MCF 10A (cell line): Measurements from ENCODE around the gene HTR3E. TPM values are rescaled to one million over a fixed set of nuclear protein-coding genes. Genes with fewer than 3 reads are reported as not detected.

Experiments
- BruUV-seq: library from RNA; stranded (reverse); fragments of 400-500 nt; replicated peaks from 2 replicates; lab custom pipeline; 2021; lab: Mats Ljungman, UMichigan
- CTCF ChIA-PET: fragments of 300-600 bp; sonication (Branson Sonifier 250); formaldehyde crosslinking; extraction: SDS; loops from one replicate; lab custom pipeline; 2021; ENCODE audit warnings: antibody characterized with exemption, inconsistent platforms; lab: Yijun Ruan, JAX
- POLR2A ChIA-PET: fragments of 300-600, 350-650 bp; sonication (Branson Sonifier 250); formaldehyde crosslinking; extraction: SDS; loops from one replicate; lab custom pipeline; 2020; ENCODE audit warnings: antibody characterized with exemption, inconsistent platforms; lab: Yijun Ruan, JAX
- DNase-seq: peaks from one replicate; pipeline ENCODE4 v3.0.0-alpha.2; 2018; ENCODE audit not compliant: unreplicated experiment
- H3K27ac Mint-ChIP-seq: one replicate; pipeline ENCODE4 v1.8.0; 2022; ENCODE audit warnings: mild to moderate bottlenecking, low read depth, mixed read lengths; ENCODE audit not compliant: unreplicated experiment
- H3K27me3 Mint-ChIP-seq: one replicate; pipeline ENCODE4 v1.8.0; 2022; ENCODE audit warnings: mixed read lengths; ENCODE audit not compliant: insufficient read depth, unreplicated experiment
- H3K36me3 Mint-ChIP-seq: one replicate; pipeline ENCODE4 v1.8.0; 2022; ENCODE audit warnings: mild to moderate bottlenecking, moderate library complexity, mixed read lengths; ENCODE audit not compliant: insufficient read depth, unreplicated experiment
- H3K4me1 Mint-ChIP-seq: one replicate; pipeline ENCODE4 v1.8.0; 2022; ENCODE audit warnings: mixed read lengths; ENCODE audit not compliant: insufficient read depth, unreplicated experiment
- H3K4me3 Mint-ChIP-seq: one replicate; pipeline ENCODE4 v1.8.0; 2022; ENCODE audit warnings: mild to moderate bottlenecking, moderate library complexity, mixed read lengths; ENCODE audit not compliant: unreplicated experiment
- H3K9me3 Mint-ChIP-seq: one replicate; pipeline ENCODE4 v1.8.0; 2022; ENCODE audit warnings: mixed read lengths; ENCODE audit not compliant: unreplicated experiment
- intact Hi-C: fragments of 100-400 bp; cut with micrococcal nuclease; formaldehyde crosslinking; loops from 2 replicates; pipeline ENCODE4 v1.14.1; 2022
- total RNA-seq: library from RNA; stranded (reverse); gene quantifications from 2 replicates; pipeline ENCODE4 v1.2.3, GENCODE V29; 2022
- TF ChIP-seq, protein P1 (sequence below): fragments of 200-600 bp; IDR thresholded peaks from one replicate; pipeline ENCODE4 v1.8.0; 2022; ENCODE audit warnings: antibody characterized with exemption, mild to moderate bottlenecking; ENCODE audit not compliant: unreplicated experiment

HTR3E gene
- total RNA-seq, 1 experiment from 2014 or later, result not detected

DNA sequence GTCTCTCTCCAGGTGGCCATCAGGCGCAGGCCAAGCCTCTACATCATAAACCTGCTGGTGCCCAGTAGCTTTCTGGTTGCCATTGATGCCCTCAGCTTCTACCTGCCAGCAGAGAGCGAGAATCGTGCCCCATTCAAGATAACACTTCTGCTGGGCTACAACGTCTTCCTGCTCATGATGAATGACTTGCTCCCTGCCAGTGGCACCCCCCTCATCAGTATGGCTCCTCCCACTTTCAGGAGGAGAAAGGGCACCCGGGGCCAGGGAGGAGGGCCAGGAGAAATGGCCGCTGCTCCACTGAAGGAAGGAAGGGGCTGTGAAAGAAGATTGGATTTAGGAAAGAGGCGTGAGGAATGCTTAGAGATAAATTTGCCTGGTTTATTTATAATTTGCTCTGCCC lies 37.4 kb upstream of the HTR3E start:
- DNase-seq, result no peak
- Mint-ChIP-seq H3K36me3 (no peaks in the 10 kb centered on the region), H3K27ac (no peak overlapping the region), H3K27me3 (peaks cover 10% of the 10 kb centered on the region), H3K4me1 (no peaks in the 10 kb centered on the region), H3K9me3 (no peaks in the 10 kb centered on the region), H3K4me3 (no peak overlapping the region)
- intact Hi-C loops, result no loop called here
- TF ChIP-seq, protein P1, sequence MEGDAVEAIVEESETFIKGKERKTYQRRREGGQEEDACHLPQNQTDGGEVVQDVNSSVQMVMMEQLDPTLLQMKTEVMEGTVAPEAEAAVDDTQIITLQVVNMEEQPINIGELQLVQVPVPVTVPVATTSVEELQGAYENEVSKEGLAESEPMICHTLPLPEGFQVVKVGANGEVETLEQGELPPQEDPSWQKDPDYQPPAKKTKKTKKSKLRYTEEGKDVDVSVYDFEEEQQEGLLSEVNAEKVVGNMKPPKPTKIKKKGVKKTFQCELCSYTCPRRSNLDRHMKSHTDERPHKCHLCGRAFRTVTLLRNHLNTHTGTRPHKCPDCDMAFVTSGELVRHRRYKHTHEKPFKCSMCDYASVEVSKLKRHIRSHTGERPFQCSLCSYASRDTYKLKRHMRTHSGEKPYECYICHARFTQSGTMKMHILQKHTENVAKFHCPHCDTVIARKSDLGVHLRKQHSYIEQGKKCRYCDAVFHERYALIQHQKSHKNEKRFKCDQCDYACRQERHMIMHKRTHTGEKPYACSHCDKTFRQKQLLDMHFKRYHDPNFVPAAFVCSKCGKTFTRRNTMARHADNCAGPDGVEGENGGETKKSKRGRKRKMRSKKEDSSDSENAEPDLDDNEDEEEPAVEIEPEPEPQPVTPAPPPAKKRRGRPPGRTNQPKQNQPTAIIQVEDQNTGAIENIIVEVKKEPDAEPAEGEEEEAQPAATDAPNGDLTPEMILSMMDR, result no peak
- CTCF ChIA-PET, result no interaction called here
- BruUV-seq, result no TSS peak
- POLR2A ChIA-PET, result no interaction called here

DNA sequence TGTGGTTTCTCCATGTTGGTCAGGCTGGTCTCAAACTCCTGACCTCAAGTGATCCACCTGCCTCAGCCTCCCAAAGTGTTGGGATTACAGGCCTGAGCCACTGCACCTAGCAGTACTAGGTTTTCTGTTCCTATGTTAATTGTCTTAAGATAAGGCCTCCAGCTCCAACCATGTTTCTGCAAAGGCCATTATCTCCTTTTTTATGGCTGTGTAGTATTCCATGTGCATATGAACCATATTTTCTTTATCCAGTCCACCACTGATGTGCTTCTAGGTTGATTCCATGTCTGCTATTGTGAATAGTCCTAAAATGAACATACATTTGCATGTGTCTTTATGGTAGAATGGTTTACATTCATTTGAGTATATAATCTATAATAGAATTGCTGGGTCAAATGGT lies 34.2 kb upstream of the HTR3E start:
- peaks cover 6% of the 10 kb centered on the region for H3K36me3 Mint-ChIP-seq
- no peak for DNase-seq
- no peaks in the 10 kb centered on the region for H3K4me1 Mint-ChIP-seq
- ChIA-PET CTCF (no interaction called here), POLR2A (interaction anchor here (0.7 kb wide), 1 partner anchor 446 kb away, joined by 3 read pairs; no protein-coding TSS in a partner anchor)
- H3K9me3 Mint-ChIP-seq, result no peaks in the 10 kb centered on the region
- no peak overlapping the region for H3K4me3 Mint-ChIP-seq
- intact Hi-C loops, result no loop called here
- BruUV-seq, result no TSS peak
- H3K27me3 Mint-ChIP-seq, result no peaks in the 10 kb centered on the region
- TF ChIP-seq, protein P1, result no peak
- H3K27ac Mint-ChIP-seq, result no peak overlapping the region

DNA sequence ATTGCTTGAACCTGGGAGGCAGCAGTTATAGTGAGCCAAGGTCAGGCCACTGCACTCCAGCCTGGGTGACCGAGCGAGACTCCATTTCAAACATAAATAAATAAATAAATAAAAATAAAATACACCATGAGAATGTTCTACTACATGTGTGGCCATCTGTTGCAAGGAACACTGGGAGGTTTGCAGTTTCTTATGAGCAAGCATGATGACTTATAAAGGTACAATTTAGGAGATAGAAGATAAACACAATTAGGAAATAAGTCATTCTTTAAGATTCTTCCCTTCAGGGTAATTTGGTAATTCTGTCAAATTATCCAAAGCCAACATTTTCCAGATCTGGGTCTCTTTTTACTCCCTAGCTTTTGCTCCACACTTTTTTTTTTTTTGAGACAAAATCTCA lies 30.7 kb upstream of the HTR3E start:
- peaks cover 8% of the 10 kb centered on the region for H3K9me3 Mint-ChIP-seq

DNA sequence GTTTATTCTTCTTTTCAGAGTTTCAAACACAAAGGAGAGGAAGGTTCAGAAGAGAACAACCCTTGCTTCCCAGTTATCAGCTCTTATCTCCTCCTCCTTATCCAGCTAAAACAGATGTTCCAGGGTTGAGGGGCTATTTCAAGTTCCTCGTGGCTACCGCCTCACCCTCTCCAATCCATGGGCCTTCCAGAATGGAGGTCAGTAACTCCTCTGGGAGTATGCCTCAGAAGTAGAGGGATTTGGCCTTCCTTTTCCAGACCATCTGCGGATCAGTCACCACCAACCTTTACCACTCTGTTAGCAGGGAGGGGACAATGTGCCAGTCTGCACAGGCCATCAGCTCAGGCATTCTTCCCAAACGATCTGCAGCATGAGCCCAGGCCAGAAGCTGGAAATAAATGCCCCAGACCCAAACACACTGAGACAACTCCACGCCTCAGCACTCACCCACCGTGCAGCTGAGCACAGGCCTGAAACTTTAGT lies 29.2 kb upstream of the HTR3E start:
- ChIA-PET POLR2A (no interaction called here), CTCF (interaction anchor here (0.8 to 1.1 kb wide), 2 partner anchors 24 to 182 kb away, joined by 3 read pairs; no protein-coding TSS in a partner anchor)
- H3K4me3 Mint-ChIP-seq, result no peak overlapping the region
- TF ChIP-seq, protein P1, result no peak
- no peak for DNase-seq
- peaks cover 7% of the 10 kb centered on the region for H3K36me3 Mint-ChIP-seq
- H3K4me1 Mint-ChIP-seq, result no peaks in the 10 kb centered on the region
- peaks cover 13% of the 10 kb centered on the region for H3K27me3 Mint-ChIP-seq
- no peak overlapping the region for H3K27ac Mint-ChIP-seq
- peaks cover 8% of the 10 kb centered on the region for H3K9me3 Mint-ChIP-seq
- BruUV-seq, result no TSS peak
- intact Hi-C loops, result no loop called here

More for the DNA sequence above, 30.7 kb upstream of the HTR3E start:
- CTCF ChIA-PET, result interaction anchor here (0.8 kb wide), 1 partner anchor 23 kb away, joined by 3 read pairs; no protein-coding TSS in a partner anchor
- intact Hi-C loops, result no loop called here
- no peak overlapping the region for H3K27ac Mint-ChIP-seq
- BruUV-seq, result no TSS peak
- no peak for DNase-seq
- no peak overlapping the region for H3K4me3 Mint-ChIP-seq
- H3K4me1 Mint-ChIP-seq, result no peaks in the 10 kb centered on the region
- TF ChIP-seq, protein P1, result no peak
- peaks cover 7% of the 10 kb centered on the region for H3K36me3 Mint-ChIP-seq
- POLR2A ChIA-PET, result no interaction called here
- H3K27me3 Mint-ChIP-seq, result peaks cover 9% of the 10 kb centered on the region
